ENCODE data around the gene NFIA.

NFIA gene

GRCh38 chr1:61058483-61059245 lies 23.7 kb upstream of the NFIA start:
- H3K9me3 ChIP-seq (ENCODE audit: control insufficient read depth, insufficient read depth, low read depth, low read length) = no peaks in the 10 kb centered on the region
- H3K36me3 ChIP-seq (ENCODE audit: control insufficient read depth in 2 of 2, insufficient read depth in 1 of 2, low read length in 2 of 2) = no peaks in the 10 kb centered on the region
- CTCF ChIA-PET = interaction anchor here (0.6 to 2.0 kb wide), 5 partner anchors 9 to 513 kb away, joined by 3 to 7 read pairs (median 3); no protein-coding TSS in a partner anchor
- no peak overlapping the region for H3K27ac ChIP-seq (ENCODE audit: extremely low read depth, low read depth, low read length)
- H3K4me1 ChIP-seq (ENCODE audit: control insufficient read depth, insufficient read depth, low read length) = peaks cover 24% of the 10 kb centered on the region
- H3K4me3 ChIP-seq (ENCODE audit: low read depth, low read length) = no peak overlapping the region
- POLR2A ChIA-PET = interaction anchor here (2.1 kb wide), 1 partner anchor 19 kb away, joined by 16 read pairs; no protein-coding TSS in a partner anchor
- TF ChIP-seq ZBTB1 (tag by site-specific recombination; IDR thresholded peaks at IDR 0.05) (no peak), ZNF362 (tag by site-specific recombination; IDR thresholded peaks at IDR 0.05) (no peak), GLIS2 (tag by site-specific recombination; IDR thresholded peaks at IDR 0.05) (no peak), ZNF549 (tag by site-specific recombination; IDR thresholded peaks at IDR 0.05) (no peak), HIC1 (tag by site-specific recombination; IDR thresholded peaks at IDR 0.05) (no peak), ZNF394 (tag by site-specific recombination; IDR thresholded peaks at IDR 0.05; ENCODE audit: borderline replicate concordance) (no peak), WT1 (tag by site-specific recombination; IDR thresholded peaks at IDR 0.05) (no peak), ZBTB20 (tag by site-specific recombination; IDR thresholded peaks at IDR 0.05) (no peak), ZNF433 (tag by site-specific recombination; IDR thresholded peaks at IDR 0.05; ENCODE audit: low read depth) (no peak), ZNF768 (tag by site-specific recombination; IDR thresholded peaks at IDR 0.05) (no peak), ZNF510 (tag by site-specific recombination; IDR thresholded peaks at IDR 0.05; ENCODE audit: insufficient replicate concordance) (no peak), ZNF341 (tag by site-specific recombination; IDR thresholded peaks at IDR 0.05; ENCODE audit: low read depth) (no peak), ZNF391 (tag by site-specific recombination; IDR thresholded peaks at IDR 0.05; ENCODE audit: borderline replicate concordance, low read depth) (no peak), ZBTB10 (tag by site-specific recombination; IDR thresholded peaks at IDR 0.05) (no peak), ZNF280D (tag by site-specific recombination; IDR thresholded peaks at IDR 0.05) (no peak), ZNF175 (tag by site-specific recombination; IDR thresholded peaks at IDR 0.05) (no peak), ZNF610 (tag by site-specific recombination; IDR thresholded peaks at IDR 0.05; ENCODE audit: borderline replicate concordance) (no peak), ZEB2 (tag by site-specific recombination; IDR thresholded peaks at IDR 0.05) (peak; percentile 50; the same call in 1 of the 2 replicates), ZNF792 (tag by site-specific recombination; IDR thresholded peaks at IDR 0.05) (no peak), ZNF10 (tag by site-specific recombination; IDR thresholded peaks at IDR 0.05) (no peak), ZNF518A (tag by site-specific recombination; conservative IDR thresholded peaks at IDR 0.05; ENCODE audit: low read depth) (no peak), ZNF585B (tag by site-specific recombination; IDR thresholded peaks at IDR 0.05) (peak; percentile 47), OSR2 (tag by site-specific recombination; IDR thresholded peaks at IDR 0.05) (no peak)

Data from HEK293 (cell line).